ENCODE results near the gene CARD11.
"Not testable (repeated sequence)": the region's sequence is repeated elsewhere in the genome, so short reads cannot be mapped to it uniquely, and the experiment has no call there.

The CARD11 gene

GRCh38 chr7:2923291-2923781 is 120.3 kb downstream of the CARD11 start:
- no peak for DNase-seq

- DNase-seq, result no peak
These were observed 120.8 kb downstream of the CARD11 start for GRCh38 chr7:2922866-2923265.

GRCh38 chr7:2922348-2922691 is 121.3 kb downstream of the CARD11 start:
- no peak for DNase-seq

GRCh38 chr7:2921653-2922347 is 121.9 kb downstream of the CARD11 start:
- DNase-seq, result no peak

- DNase-seq, result no peak
These were observed 122.6 kb downstream of the CARD11 start for GRCh38 chr7:2920956-2921652.

- not testable (repeated sequence) for DNase-seq
These were observed 123.2 kb downstream of the CARD11 start for GRCh38 chr7:2920480-2920879.

GRCh38 chr7:2920041-2920440 is 123.6 kb downstream of the CARD11 start:
- no peak for DNase-seq

- no peak for DNase-seq
These were observed 124.4 kb downstream of the CARD11 start for GRCh38 chr7:2919256-2919655.

GRCh38 chr7:2918406-2918805 is 125.3 kb downstream of the CARD11 start:
- DNase-seq, result no peak

GRCh38 chr7:2915023-2915422 is 128.6 kb downstream of the CARD11 start:
- no peak for DNase-seq

GRCh38 chr7:2913760-2914387 is 129.8 kb downstream of the CARD11 start:
- DNase-seq, result no peak

- DNase-seq, result no peak
These were observed 130.8 kb downstream of the CARD11 start for GRCh38 chr7:2912684-2913439.

GRCh38 chr7:2911466-2911865 is 132.2 kb downstream of the CARD11 start:
- DNase-seq, result no peak

GRCh38 chr7:2909471-2910039 is 134.1 kb downstream of the CARD11 start:
- DNase-seq, result no peak

GRCh38 chr7:2909043-2909442 is 134.6 kb downstream of the CARD11 start:
- no peak for DNase-seq

- DNase-seq, result no peak
These were observed 135.5 kb downstream of the CARD11 start for GRCh38 chr7:2908103-2908683.

GRCh38 chr7:2906197-2906931 is 137.3 kb downstream of the CARD11 start:
- no peak for DNase-seq

GRCh38 chr7:2905500-2905899 is 138.2 kb downstream of the CARD11 start:
- DNase-seq, result no peak

GRCh38 chr7:2905027-2905426 is 138.6 kb downstream of the CARD11 start:
- DNase-seq, result no peak

GRCh38 chr7:2904202-2904601 is 139.5 kb downstream of the CARD11 start:
- DNase-seq, result no peak

- DNase-seq, result no peak
These were observed 139.9 kb downstream of the CARD11 start for GRCh38 chr7:2903682-2904162.

- no peak for DNase-seq
These were observed 146.6 kb downstream of the CARD11 start for GRCh38 chr7:2897023-2897422.

Measured in NCI-H446 (cell line).